ENCODE results near the gene EME1.

GRCh38 chr17:50364061-50364458 lies 9.0 kb upstream of the EME1 start:
- no peak; the same call in 1 of the 2 replicates for TF ChIP-seq POLR2A (IDR thresholded peaks at IDR 0.05; ENCODE audit: low read depth, low read length)
- peak; percentile 62 for TF ChIP-seq POLR2AphosphoS5 (IDR thresholded peaks at IDR 0.05; ENCODE audit: low read depth, low read length)
- no peak for TF ChIP-seq TAF1 (IDR thresholded peaks at IDR 0.05; ENCODE audit: borderline replicate concordance, low read depth, low read length)

Data from GM12892 (cell line).